ENCODE data around the gene MXD1. TPM values are rescaled to one million over a fixed set of nuclear protein-coding genes. Genes with fewer than 3 reads are reported as not detected.
"Not testable (repeated sequence)": the region's sequence is repeated elsewhere in the genome, so short reads cannot be mapped to it uniquely, and the experiment has no call there.

The MXD1 gene
- total RNA-seq (10 to 100 TPM; 14.3 to 15.8 TPM), polyA plus RNA-seq (1 to 10 TPM; 6.4 to 9.3 (median 8.8) TPM), total RNA-seq (9.5 to 78.5 (median 27.3) reads per million in 6 experiments)

DNA sequence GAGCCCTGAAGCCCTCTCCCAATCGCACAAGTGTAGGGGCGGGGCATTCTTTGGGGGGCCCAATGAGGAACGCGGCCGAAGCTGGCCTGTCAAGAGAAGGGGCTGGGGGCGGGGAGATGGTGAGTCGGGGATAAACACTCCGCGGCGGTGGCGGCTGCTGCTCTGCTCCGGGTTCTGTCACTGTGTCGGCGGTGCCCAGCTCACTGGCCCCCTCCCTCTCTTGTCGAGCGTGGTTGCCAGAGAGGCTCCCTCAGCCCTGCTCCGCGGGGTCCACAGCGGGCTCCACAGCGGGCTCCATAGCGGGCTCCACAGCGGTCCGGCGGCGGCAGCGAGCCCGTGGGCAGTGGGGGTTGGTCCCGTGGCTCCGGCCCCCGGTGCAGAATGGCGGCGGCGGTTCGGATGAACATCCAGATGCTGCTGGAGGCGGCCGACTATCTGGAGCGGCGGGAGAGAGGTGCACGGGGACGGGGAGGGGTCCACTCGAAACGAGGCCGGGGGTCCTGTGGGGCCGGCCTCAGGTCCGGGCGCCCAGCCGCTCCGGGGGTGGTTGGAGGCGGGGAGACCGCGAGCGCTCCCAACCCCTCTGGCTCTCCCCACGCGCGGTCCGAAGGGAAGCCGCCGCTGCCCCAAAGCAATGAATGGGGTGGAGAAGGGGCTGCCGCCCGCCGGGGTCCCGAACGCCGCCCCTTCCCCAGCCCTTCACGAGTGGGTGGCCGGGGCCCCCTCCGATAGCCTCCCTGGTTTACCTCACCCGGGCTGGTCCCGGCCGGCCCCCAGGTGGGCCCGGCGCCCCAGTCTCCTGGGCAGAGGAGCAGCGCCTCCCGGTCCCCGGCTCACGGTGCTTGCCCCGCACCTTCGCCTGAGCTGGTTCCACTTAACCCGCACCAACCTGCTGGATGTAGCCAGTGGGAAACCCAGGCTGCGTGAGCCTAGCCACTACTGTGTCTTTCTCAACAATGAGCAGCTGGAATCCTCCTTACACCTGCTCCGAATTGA is at the start of gene MXD1:
Gene MXD1 (plus strand): TSS at position 160 of the 996 bp plus-strand sequence. CDS start 222 bp downstream, at position 382.
- Mint-ChIP-seq H3K4me3 (peak within 1 kb of the TSS; percentile 76 to 90 (median 86)), H3K27ac (peak within 1 kb of the TSS; percentile 78 to 95 (median 92)), H3K4me1 (peaks cover 3 to 46% (median 27%) of the 10 kb centered on the region in 4 donors), H3K36me3 (peaks cover 0 to 33% (median 5%) of the 10 kb centered on the region in 3 donors), H3K27me3 (no peaks in the 10 kb centered on the region), H3K9me3 (no peaks in the 10 kb centered on the region)
- DNase-seq (peak in 6 of 10 donors; percentile 13 to 100 (median 80)), ATAC-seq (no peak)
- POLR2A ChIA-PET = interaction anchor here (0.5 to 7.2 kb wide), 29 partner anchors 8 to 478 kb away, joined by 3 to 124 read pairs (median 5); partner anchors contain the start of genes C2orf42, FAM136A, GMCL1 and NFU1

DNA sequence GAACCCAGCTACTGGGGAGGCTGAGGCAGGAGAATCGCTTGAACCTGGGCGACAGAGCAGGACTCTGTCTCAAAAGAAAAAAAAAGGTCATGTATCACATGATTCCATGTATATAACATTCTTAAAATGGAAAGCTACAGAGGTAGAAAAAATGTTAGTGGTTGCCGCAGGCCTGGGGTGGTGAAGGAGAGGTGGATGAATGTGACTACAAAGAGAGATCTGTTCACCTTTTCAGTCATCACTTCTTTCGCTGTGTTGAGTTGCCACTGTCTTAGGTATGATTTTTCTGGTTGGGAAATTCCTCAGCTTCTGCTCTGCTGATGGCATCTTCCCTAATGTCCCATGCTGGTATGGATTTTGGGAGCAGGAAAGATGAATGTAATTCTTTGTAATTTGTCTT is 26.5 kb upstream of the MXD1 start:
- Mint-ChIP-seq H3K4me3 (no peak overlapping the region), H3K4me1 (peaks cover 2 to 8% (median 5%) of the 10 kb centered on the region in 4 donors), H3K27me3 (no peaks in the 10 kb centered on the region), H3K27ac (no peak overlapping the region), H3K36me3 (no peaks in the 10 kb centered on the region), H3K9me3 (peaks cover 0 to 3% (median 0%) of the 10 kb centered on the region in 9 donors)
- no peak for DNase-seq
- POLR2A ChIA-PET = no interaction called here
- no peak for ATAC-seq

GRCh38 chr2:69889302-69889701 is 25.6 kb upstream of the MXD1 start:
- Mint-ChIP-seq H3K27ac (no peak overlapping the region), H3K36me3 (peaks cover 0 to 3% (median 2%) of the 10 kb centered on the region in 3 donors), H3K4me3 (no peak overlapping the region), H3K27me3 (no peaks in the 10 kb centered on the region), H3K9me3 (peaks cover 0 to 3% (median 0%) of the 10 kb centered on the region in 9 donors), H3K4me1 (peaks cover 6 to 14% (median 12%) of the 10 kb centered on the region in 4 donors)
- ATAC-seq (no peak), DNase-seq (no peak)
- POLR2A ChIA-PET = no interaction called here

DNA sequence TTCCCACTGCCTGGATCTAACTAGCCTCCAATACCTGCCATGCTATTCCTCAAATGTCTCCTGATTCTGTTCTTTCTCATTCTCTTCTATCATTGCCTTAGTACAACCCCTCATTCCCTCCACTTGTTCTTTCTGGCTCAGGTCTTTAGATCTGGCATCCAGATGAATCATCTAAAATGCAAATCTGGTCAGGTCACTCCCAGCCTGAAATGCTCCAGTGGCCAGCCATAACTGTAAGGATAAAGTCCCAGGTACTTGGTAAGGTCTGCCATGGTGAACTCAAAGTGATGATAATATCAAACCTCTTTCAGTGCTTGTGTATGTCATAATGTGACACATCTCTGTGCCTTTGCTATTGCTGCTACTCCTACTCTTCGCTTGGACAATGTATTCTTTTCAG is 24.0 kb upstream of the MXD1 start:
- POLR2A ChIA-PET = no interaction called here
- peaks cover 7 to 26% (median 23%) of the 10 kb centered on the region in 4 donors for H3K4me1 Mint-ChIP-seq
- no peak for DNase-seq
- H3K36me3 Mint-ChIP-seq = peaks cover 0 to 10% (median 3%) of the 10 kb centered on the region in 3 donors
- H3K27me3 Mint-ChIP-seq = no peaks in the 10 kb centered on the region
- no peak overlapping the region for H3K27ac Mint-ChIP-seq
- no peak for ATAC-seq
- peaks cover 0 to 3% (median 0%) of the 10 kb centered on the region in 9 donors for H3K9me3 Mint-ChIP-seq
- H3K4me3 Mint-ChIP-seq = no peak overlapping the region

DNA sequence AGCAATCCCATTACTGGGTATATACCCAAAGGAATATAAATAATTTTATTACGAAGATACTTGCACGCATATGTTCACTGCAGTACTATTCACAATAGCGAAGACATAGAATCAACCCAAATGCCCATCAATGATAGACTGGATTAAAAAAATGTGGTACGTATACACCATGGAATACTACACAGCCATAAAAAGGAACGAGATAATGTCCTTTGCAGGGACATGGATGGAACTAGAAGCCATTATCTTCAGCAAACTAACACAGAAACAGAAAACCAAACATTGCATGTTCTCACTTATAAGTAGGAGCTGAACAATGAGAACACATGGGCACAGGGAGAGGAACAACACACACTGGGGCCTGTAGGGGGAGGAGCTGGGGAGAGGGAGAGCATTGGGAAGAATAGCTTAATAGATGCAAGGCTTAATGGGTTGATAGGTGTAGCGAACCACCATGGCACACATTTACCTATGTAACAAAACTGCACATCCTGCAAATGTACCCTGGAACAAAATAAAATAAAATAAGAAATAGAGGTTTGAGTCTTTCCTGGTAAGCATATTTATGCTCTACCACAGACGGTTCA is 22.0 kb upstream of the MXD1 start:
- H3K27me3 Mint-ChIP-seq, ATAC-seq, H3K9me3 Mint-ChIP-seq, DNase-seq: not testable (repeated sequence)
- Mint-ChIP-seq H3K4me3 (peak overlapping the region; percentile 96 to 100 (median 99)), H3K4me1 (peaks cover 13 to 45% (median 33%) of the 10 kb centered on the region in 4 donors), H3K36me3 (peaks cover 6 to 30% (median 8%) of the 10 kb centered on the region in 3 donors), H3K27ac (peak overlapping the region in 9 of 10 donors; percentile 96 to 100 (median 99))
- POLR2A ChIA-PET = interaction anchor here (0.6 to 2.1 kb wide), 14 partner anchors 21 to 401 kb away, joined by 3 to 11 read pairs (median 4); partner anchors contain the start of genes C2orf42, GMCL1, MXD1 and PCBP1

GRCh38 chr2:69893684-69894551 is 21.0 kb upstream of the MXD1 start, which contains the start of gene SNRNP27:
Gene SNRNP27 (plus strand): TSS chr2:69893956. CDS start chr2:69893985, 29 bp downstream.
- ATAC-seq (peak; percentile 91 to 97), DNase-seq (peak; percentile 63 to 89 (median 81))
- H3K27me3 Mint-ChIP-seq = no peaks in the 10 kb centered on the region
- peak within 1 kb of the TSS; percentile 96 to 100 (median 99) for H3K4me3 Mint-ChIP-seq
- H3K27ac Mint-ChIP-seq = peak within 1 kb of the TSS; percentile 96 to 100 (median 99)
- H3K36me3 Mint-ChIP-seq = peaks cover 6 to 39% (median 8%) of the 10 kb centered on the region in 3 donors
- peaks cover 0 to 3% (median 0%) of the 10 kb centered on the region in 9 donors for H3K9me3 Mint-ChIP-seq
- H3K4me1 Mint-ChIP-seq = peaks cover 16 to 48% (median 38%) of the 10 kb centered on the region in 4 donors
- POLR2A ChIA-PET = interaction anchor here (0.6 to 2.1 kb wide), 19 partner anchors 8 to 400 kb away, joined by 3 to 13 read pairs (median 4); partner anchors contain the start of genes C2orf42, GMCL1, MXD1 and PCBP1

DNA sequence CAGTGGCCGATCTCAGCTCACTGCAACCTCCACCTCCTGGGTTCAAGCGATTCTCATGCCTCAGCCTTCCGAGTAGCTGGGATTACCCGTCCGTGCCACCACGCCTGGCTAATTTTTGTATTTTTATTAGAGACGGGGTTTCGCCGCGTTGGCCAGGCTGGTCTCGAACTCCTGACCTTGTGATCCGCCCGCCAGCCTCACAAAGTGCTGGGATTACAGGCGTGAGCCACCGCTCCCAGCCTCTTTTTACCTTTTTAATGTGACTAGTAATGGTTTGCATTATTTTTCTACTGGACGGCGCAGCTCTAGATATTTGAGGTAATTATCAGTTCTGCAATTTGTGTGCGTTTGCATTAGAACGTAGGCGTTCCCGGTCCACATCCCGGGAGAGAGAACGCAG is 20.2 kb upstream of the MXD1 start:
- H3K4me1 Mint-ChIP-seq = peaks cover 16 to 52% (median 40%) of the 10 kb centered on the region in 4 donors
- H3K27ac Mint-ChIP-seq = peak overlapping the region in 9 of 10 donors; percentile 69 to 100 (median 98)
- H3K36me3 Mint-ChIP-seq = peaks cover 6 to 47% (median 8%) of the 10 kb centered on the region in 3 donors
- DNase-seq, H3K9me3 Mint-ChIP-seq, ATAC-seq, H3K27me3 Mint-ChIP-seq: not testable (repeated sequence)
- POLR2A ChIA-PET = interaction anchor here (1.0 to 2.1 kb wide), 4 partner anchors 12 to 296 kb away, joined by 5 to 13 read pairs (median 9); partner anchors contain the start of genes C2orf42 and MXD1
- H3K4me3 Mint-ChIP-seq = peak overlapping the region; percentile 96 to 100 (median 99)

DNA sequence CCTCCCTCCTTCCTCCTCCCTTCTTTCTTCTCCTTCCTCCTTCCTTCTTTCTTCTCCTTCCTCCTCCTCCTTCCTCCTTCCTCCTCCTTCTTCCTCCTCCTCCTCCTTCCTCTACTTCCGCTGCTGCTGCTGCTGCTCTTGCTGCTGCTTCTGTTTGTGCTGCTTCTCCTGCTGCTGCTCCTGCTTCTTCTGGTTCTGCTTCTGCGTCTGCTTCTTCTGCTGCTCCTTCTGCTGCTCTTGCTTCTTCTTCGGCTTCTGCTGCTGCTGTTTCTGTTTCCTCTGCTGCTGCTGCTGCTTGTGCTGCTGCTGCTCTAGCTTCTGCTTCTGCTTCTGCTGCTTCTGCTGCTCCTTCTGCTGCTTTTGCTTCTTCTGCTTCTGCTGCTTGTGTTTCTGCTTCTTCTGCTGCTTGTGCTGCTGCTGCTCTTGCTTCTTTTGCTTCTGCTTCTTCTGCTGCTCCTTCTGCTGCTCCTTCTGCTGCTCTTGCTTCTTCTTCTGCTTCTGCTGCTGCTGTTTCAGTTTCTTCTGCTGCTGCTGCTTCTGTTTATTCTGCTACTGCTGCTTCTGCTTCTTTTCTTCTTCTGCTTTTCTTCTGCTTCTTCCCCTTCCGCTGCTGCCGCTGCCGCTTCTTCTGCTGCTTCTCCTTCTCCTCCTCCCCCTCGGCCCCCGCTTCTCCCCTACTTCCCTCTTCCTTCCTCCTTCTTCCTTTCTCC is 12.5 kb upstream of the MXD1 start:
- Mint-ChIP-seq H3K4me1 (peaks cover 30 to 65% (median 51%) of the 10 kb centered on the region in 4 donors), H3K4me3 (peak overlapping the region; percentile 69 to 96 (median 90)), H3K27me3 (no peaks in the 10 kb centered on the region), H3K27ac (peak overlapping the region; percentile 76 to 97 (median 94)), H3K36me3 (peaks cover 5 to 78% (median 6%) of the 10 kb centered on the region in 3 donors), H3K9me3 (no peaks in the 10 kb centered on the region)
- DNase-seq (peak in 7 of 10 donors; percentile 7 to 31 (median 20)), ATAC-seq (peak; percentile 57 to 62)
- POLR2A ChIA-PET = interaction anchor here (1.1 to 2.0 kb wide), 5 partner anchors 9 to 241 kb away, joined by 3 to 10 read pairs (median 5); partner anchors contain the start of gene SNRNP27

DNA sequence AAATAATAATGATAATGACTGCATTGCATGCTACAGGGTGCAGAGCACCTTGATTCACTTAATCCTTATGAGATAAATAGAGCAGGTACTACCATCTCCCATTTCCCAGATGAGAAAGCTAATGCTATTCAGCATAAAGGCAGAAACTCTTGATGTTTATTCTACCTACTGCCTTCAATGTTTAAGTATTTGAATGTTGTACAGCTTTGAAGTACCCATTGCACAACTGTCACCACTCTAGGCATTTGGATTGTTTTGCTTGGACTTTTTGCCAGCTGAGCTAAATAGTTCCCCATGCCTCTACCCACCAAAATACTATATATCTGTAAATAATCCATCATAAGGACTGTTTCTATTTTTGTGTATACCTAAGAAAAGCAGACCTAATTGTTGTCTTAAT is 7.7 kb upstream of the MXD1 start:
- DNase-seq (no peak), ATAC-seq (no peak)
- Mint-ChIP-seq H3K9me3 (no peaks in the 10 kb centered on the region), H3K27ac (peak overlapping the region in 3 of 10 donors; percentile 11 to 28 (median 21)), H3K4me3 (no peak overlapping the region), H3K4me1 (peaks cover 11 to 33% (median 23%) of the 10 kb centered on the region in 4 donors), H3K36me3 (peaks cover 0 to 64% (median 2%) of the 10 kb centered on the region in 3 donors), H3K27me3 (no peaks in the 10 kb centered on the region)
- POLR2A ChIA-PET = interaction anchor here (0.6 to 1.0 kb wide), 3 partner anchors 13 to 386 kb away, joined by 3 to 5 read pairs (median 3); no protein-coding TSS in a partner anchor

DNA sequence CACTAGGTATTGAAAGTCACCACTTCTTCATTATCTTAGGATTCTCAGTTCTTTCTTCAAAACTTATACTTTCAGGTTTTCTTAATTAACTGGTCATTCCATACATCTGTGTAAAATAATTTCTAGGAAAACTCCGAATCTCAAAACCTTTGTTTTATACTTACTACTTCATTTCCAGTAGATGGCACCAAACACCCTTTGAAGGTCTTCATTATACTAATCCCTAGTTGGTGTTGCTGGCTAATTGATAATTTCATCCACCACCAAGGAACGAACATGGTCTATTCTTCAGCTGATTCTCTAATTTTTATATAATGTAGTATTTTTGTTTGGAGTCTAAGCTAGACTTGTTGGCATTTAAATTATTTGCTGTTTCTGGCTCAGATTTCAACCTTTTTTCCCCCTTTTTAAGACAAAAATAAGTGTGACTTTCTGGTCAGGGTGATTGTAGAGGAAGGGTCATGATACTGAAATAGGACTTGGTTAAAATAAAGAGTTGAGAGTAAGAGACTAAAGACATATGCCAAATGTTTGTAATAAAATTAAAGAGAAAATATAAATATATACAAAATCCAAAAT is 2.8 kb upstream of the MXD1 start:
- POLR2A ChIA-PET = interaction anchor here (0.6 to 7.2 kb wide), 10 partner anchors 9 to 392 kb away, joined by 3 to 124 read pairs (median 6); partner anchors contain the start of genes C2orf42, FAM136A, PCBP1 and SNRNP27
- H3K36me3 Mint-ChIP-seq = peaks cover 0 to 34% (median 2%) of the 10 kb centered on the region in 3 donors
- no peaks in the 10 kb centered on the region for H3K9me3 Mint-ChIP-seq
- no peaks in the 10 kb centered on the region for H3K27me3 Mint-ChIP-seq
- peak overlapping the region; percentile 8 to 85 (median 76) for H3K27ac Mint-ChIP-seq
- H3K4me3 Mint-ChIP-seq = peak overlapping the region in 4 of 10 donors; percentile 12 to 58 (median 43)
- DNase-seq = peak in 4 of 10 donors; percentile 33 to 71 (median 62)
- peaks cover 3 to 30% (median 18%) of the 10 kb centered on the region in 4 donors for H3K4me1 Mint-ChIP-seq
- no peak for ATAC-seq
